PC-9 (cell line): ENCODE data around the gene TYROBP.

Experiments
- EZH2 ChIP-seq: fragments of 200-600 bp; sonication (generic); IDR thresholded peaks from 2 replicates; pipeline ENCODE4 v1.8.0; 2017; ENCODE audit warnings: antibody characterized with exemption, low read depth
- TF ChIP-seq, protein P1 (sequence below): fragments of 200-600 bp; sonication (generic); conservative IDR thresholded peaks from 2 replicates; pipeline ENCODE4 v1.6.1; 2017; ENCODE audit warnings: mixed run types, antibody characterized with exemption, mild to moderate bottlenecking, moderate library complexity

GRCh38 chr19:35869327-35870123 lies 38.6 kb downstream of the TYROBP start:
- TF ChIP-seq, protein P1, sequence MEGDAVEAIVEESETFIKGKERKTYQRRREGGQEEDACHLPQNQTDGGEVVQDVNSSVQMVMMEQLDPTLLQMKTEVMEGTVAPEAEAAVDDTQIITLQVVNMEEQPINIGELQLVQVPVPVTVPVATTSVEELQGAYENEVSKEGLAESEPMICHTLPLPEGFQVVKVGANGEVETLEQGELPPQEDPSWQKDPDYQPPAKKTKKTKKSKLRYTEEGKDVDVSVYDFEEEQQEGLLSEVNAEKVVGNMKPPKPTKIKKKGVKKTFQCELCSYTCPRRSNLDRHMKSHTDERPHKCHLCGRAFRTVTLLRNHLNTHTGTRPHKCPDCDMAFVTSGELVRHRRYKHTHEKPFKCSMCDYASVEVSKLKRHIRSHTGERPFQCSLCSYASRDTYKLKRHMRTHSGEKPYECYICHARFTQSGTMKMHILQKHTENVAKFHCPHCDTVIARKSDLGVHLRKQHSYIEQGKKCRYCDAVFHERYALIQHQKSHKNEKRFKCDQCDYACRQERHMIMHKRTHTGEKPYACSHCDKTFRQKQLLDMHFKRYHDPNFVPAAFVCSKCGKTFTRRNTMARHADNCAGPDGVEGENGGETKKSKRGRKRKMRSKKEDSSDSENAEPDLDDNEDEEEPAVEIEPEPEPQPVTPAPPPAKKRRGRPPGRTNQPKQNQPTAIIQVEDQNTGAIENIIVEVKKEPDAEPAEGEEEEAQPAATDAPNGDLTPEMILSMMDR: no peak
- TF ChIP-seq EZH2: no peak
